Coronary artery (tissue), 2 donors: Measurements from ENCODE around the gene CSK.

Experiments used
- DNase-seq: peaks from one replicate; pipeline ENCODE4 v3.0.0-alpha.2; 2017; ENCODE audit warnings: low spot score
- H3K27ac ChIP-seq, 2 donors: fragments of 200-600 bp; sonication (generic); one replicate each; pipeline ENCODE4 v1.5.1; 2016 to 2019
- H3K4me3 ChIP-seq: fragments of 200-600 bp; sonication (generic); 2 replicates; pipeline ENCODE4 v1.5.1; 2016; ENCODE audit warnings: mild to moderate bottlenecking, moderate library complexity
- TF ChIP-seq, protein P1 (sequence below): fragments of 200-600 bp; sonication (generic); IDR thresholded peaks from one replicate; pipeline ENCODE4 v1.5.1; 2019; ENCODE audit warnings: antibody characterized with exemption

CSK gene

DNA sequence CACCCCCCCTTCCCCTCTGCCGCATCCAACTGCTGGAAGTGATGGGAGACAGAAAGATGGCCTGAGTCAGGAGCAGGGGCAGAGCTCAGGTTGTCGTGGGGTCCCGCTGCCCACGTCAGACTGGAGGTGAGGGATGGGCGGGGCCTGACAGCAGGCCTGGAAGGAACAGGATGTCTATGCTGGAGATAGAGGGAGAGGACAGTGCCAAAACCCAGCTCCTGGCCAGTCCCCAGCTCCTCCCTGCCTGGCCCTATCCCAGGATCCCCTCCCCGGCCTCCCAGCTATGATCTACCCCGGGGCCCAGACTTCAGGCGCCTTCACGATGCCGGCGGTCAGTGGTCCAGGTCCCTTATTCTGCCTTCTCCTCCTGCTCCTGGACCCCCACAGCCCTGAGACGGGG lies 30.7 kb downstream of the CSK start, which contains the start of gene LMAN1L:
Gene LMAN1L (plus strand): TSS at position 303 of the 400 bp plus-strand sequence. CDS start 20 bp downstream, at position 323.
- no peak within 1 kb of the TSS for H3K27ac ChIP-seq
- DNase-seq: no peak

DNA sequence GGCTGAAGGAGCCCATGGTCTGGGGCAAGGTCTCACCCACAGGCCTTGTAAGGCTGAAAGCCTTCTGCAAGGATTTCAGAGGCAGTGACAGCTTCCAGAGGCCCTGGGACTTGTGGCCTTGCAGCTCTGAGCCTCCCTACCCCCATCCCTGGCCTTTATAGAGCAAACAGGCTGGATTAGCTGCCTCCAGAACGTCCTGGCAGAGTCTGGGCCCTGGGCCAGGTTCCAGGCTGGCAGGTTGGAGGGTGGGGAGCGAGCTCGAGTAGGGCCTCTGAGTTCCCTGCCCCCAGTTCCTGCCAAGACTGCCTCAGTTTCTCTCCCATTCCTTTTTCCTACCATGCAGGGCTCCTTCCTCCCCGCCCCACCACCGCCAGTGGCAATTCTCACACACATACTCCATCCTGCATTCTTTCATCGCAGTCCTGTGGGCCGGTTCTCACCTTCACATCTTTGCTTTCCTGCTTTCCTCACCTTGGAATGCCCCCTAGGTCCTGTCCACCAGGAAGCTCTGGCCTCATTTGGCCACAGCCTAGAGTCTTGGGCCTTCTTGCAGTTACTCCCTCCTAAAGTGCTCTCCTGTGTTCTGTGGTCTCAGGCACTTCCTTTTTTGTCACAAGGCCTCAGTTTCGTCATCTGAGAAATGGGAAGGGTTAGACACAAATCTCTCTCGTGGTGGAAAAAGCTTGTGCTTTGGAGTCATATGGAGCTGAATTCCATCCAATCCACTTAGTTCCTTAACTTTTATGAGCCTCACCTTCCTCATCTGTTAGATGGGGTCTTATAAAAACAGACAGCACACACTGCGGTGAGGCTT lies 33.4 kb downstream of the CSK start:
- TF ChIP-seq, protein P1, sequence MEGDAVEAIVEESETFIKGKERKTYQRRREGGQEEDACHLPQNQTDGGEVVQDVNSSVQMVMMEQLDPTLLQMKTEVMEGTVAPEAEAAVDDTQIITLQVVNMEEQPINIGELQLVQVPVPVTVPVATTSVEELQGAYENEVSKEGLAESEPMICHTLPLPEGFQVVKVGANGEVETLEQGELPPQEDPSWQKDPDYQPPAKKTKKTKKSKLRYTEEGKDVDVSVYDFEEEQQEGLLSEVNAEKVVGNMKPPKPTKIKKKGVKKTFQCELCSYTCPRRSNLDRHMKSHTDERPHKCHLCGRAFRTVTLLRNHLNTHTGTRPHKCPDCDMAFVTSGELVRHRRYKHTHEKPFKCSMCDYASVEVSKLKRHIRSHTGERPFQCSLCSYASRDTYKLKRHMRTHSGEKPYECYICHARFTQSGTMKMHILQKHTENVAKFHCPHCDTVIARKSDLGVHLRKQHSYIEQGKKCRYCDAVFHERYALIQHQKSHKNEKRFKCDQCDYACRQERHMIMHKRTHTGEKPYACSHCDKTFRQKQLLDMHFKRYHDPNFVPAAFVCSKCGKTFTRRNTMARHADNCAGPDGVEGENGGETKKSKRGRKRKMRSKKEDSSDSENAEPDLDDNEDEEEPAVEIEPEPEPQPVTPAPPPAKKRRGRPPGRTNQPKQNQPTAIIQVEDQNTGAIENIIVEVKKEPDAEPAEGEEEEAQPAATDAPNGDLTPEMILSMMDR: no peak
- no peak overlapping the region for H3K27ac ChIP-seq
- no peak overlapping the region for H3K4me3 ChIP-seq
- no peak for DNase-seq

More for the DNA sequence above, 30.7 kb downstream of the CSK start, which contains the start of gene LMAN1L:
- TF ChIP-seq, protein P1: no peak
- no peak within 1 kb of the TSS for H3K4me3 ChIP-seq

DNA sequence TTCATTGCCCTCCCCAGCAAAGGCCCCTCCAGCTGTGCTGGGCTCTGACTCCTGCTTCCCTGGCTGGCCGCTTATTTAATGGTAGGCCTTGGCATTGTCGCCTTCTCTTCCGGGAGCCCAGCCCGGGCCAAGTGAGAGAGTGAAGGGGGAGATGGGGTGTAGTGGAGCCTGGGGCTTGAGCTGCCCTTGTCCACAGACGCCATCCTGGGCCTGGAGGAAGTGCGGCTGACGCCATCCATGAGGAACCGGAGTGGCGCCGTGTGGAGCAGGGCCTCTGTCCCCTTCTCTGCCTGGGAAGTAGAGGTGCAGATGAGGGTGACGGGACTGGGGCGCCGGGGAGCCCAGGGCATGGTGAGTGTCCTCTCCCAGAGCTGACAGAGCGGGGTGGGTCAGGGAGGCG lies 34.1 kb downstream of the CSK start:
- TF ChIP-seq, protein P1: no peak
- H3K27ac ChIP-seq: no peak overlapping the region

DNA sequence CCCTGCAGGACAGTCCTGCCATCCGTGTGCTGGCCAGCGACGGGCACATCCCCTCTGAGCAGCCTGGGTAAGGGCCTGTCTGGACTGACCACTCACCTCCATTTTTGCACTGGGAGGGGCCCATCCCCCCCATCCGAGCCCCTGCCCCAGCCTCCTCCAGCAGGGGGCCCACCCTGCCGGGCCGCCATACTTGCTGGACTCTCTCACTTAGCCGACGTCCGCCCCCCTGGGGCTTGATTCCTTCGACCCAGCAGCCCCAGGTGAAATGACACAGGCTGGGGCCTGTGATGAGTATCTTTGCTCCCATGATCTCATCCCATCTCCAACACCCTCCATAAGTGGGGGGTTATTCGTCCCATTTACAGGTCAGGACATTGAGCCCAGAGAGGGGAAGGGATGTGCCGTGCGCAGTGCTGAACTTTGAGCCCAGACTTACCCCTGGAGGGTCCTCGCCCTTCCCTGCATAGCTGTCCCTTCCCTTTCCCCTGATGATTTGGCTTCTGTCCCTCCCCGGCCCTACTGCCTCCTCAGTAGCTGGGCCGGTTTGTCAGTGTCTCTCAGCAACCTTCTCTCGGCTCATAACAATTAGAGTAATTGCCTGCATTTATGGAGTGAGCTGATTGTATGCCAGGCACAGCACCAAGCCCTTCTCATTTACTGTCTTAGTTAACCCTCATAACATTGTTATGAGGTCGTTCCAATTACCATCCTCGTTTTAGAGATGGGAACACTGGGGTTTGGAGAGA lies 34.9 kb downstream of the CSK start:
- TF ChIP-seq, protein P1: no peak
- Histone ChIP-seq H3K4me3 (no peak overlapping the region), H3K27ac (no peak overlapping the region)
- no peak for DNase-seq

More for the DNA sequence above, 34.1 kb downstream of the CSK start:
- no peak overlapping the region for H3K4me3 ChIP-seq
- DNase-seq: no peak

DNA sequence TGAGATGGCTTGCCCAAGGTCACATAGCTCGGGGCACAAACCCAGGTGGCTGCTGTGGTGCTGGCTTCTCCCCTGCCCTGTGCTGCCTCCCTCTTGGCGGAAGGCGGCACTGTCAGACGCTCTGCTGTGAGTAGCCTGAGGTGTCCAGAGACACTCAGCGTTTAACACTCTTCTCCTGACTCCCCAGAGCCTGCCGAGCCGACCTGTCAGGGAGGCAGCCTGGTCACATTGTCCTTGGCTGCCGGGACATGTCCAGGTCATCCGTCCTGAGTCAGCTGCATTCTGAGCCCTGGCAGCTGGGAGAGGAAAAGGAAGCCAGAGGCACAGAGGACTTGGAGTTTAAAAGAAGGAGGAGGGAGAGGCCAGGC lies 35.5 kb downstream of the CSK start:
- no peak overlapping the region for H3K27ac ChIP-seq
- TF ChIP-seq, protein P1: no peak
- no peak for DNase-seq
- H3K4me3 ChIP-seq: no peak overlapping the region

DNA sequence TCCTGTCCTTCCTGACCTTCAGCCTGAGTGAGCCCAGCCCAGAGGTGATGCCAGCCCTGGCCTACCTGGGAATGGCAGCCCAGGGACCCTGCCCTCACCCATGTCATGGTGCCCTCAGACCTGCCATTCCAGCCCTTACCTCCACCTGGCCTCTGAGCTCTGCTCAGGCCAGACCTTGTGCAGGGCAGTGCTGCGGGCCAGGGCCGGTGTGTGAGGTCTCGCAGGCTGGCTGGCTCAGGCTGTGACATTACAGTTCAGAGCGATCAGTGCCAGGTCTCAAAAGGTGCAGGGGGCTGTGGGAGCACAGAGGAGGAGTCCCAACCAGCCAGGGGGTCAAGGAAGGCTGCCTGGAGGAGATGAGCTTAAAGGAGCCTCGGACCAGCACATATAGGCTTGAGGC lies 38.2 kb downstream of the CSK start:
- TF ChIP-seq, protein P1: no peak
- DNase-seq: no peak
- Histone ChIP-seq H3K27ac (no peak overlapping the region), H3K4me3 (no peak overlapping the region)
